GM12878 (cell line): ENCODE results near the gene MAP2K7. TPM values are rescaled to one million over a fixed set of nuclear protein-coding genes. Genes with fewer than 3 reads are reported as not detected.
A peak's percentile ranks its signal among the peaks of the same experiment; 100 is the strongest.

Experiments
- BACH1 ChIP-seq: fragments of 450-650 bp; IDR thresholded peaks from 2 replicates; pipeline ENCODE4 v1.6.1; 2017; ENCODE audit warnings: mild to moderate bottlenecking, borderline replicate concordance
- CEBPB ChIP-seq, 2 experiments: fragments of 150-350 bp in 1 of 2; IDR thresholded peaks; 2 replicates each; pipeline ENCODE4 v1.6.1; 2012 to 2014; ENCODE audit warnings: low read depth in 2 of 2, low read length in 2 of 2, borderline replicate concordance in 1 of 2, inconsistent platforms in 1 of 2
- CHD1 ChIP-seq: IDR thresholded peaks from 2 replicates; pipeline ENCODE4 v1.6.1; 2012; ENCODE audit warnings: low read depth, low read length, improper control_type of control experiment
- CREB1 ChIP-seq: IDR thresholded peaks from 2 replicates; pipeline ENCODE4 v1.6.1; 2012; ENCODE audit warnings: low read depth, mild to moderate bottlenecking, inconsistent platforms
- CREM ChIP-seq: IDR thresholded peaks from 2 replicates; pipeline ENCODE4 v1.6.1; 2014; ENCODE audit warnings: antibody characterized with exemption, low read depth
- E4F1 ChIP-seq: fragments of 450-650 bp; IDR thresholded peaks from 2 replicates; pipeline ENCODE4 v1.6.1; 2018; ENCODE audit warnings: borderline replicate concordance, mild to moderate bottlenecking; ENCODE audit not compliant: partially characterized antibody
- EED ChIP-seq: sonication (generic); IDR thresholded peaks from 2 replicates; pipeline ENCODE4 v1.6.1; 2016; ENCODE audit warnings: antibody characterized with exemption, low read depth
- EGR1 ChIP-seq, 2 experiments: IDR thresholded peaks; 1 replicate in 1 of 2; 2 replicates in 1 of 2; pipeline ENCODE4 v1.6.1; 2011 to 2012; ENCODE audit warnings: low read depth in 2 of 2, low read length in 2 of 2, borderline replicate concordance in 1 of 2, mild to moderate bottlenecking in 1 of 2, moderate library complexity in 1 of 2
- ETV6 ChIP-seq, 2 experiments: fragments of 450-650 bp in 1 of 2; IDR thresholded peaks in 1 of 2; conservative IDR thresholded peaks in 1 of 2; 2 replicates each; pipeline ENCODE4 v1.6.1; 2014; ENCODE audit warnings: antibody characterized with exemption in 1 of 2, borderline replicate concordance in 1 of 2, low read depth in 1 of 2, mild to moderate bottlenecking in 1 of 2, moderate library complexity in 1 of 2
- HCFC1 ChIP-seq: fragments of 150-350 bp; IDR thresholded peaks from 2 replicates; pipeline ENCODE4 v1.6.1; 2014; ENCODE audit warnings: low read length
- IRF5 ChIP-seq: fragments of 450-650 bp; IDR thresholded peaks from 2 replicates; pipeline ENCODE4 v1.6.1; 2017; ENCODE audit warnings: borderline replicate concordance
- JUNB ChIP-seq: IDR thresholded peaks from 2 replicates; pipeline ENCODE4 v1.6.1; 2016; ENCODE audit warnings: antibody characterized with exemption, mild to moderate bottlenecking
- KLF5 ChIP-seq: fragments of 450-650 bp; IDR thresholded peaks from 2 replicates; pipeline ENCODE4 v1.6.1; 2014; ENCODE audit warnings: mild to moderate bottlenecking; ENCODE audit not compliant: partially characterized antibody
- MEF2A ChIP-seq: IDR thresholded peaks from 2 replicates; pipeline ENCODE4 v1.6.1; 2011; ENCODE audit warnings: low read depth, mild to moderate bottlenecking, low read length, moderate library complexity; ENCODE audit not compliant: insufficient read depth
- MEF2B ChIP-seq: fragments of 450-650 bp; IDR thresholded peaks from 2 replicates; pipeline ENCODE4 v1.6.1; 2018; ENCODE audit warnings: mild to moderate bottlenecking, moderate library complexity; ENCODE audit not compliant: partially characterized antibody, poor library complexity, severe bottlenecking
- NBN ChIP-seq: fragments of 450-650 bp; IDR thresholded peaks from 2 replicates; pipeline ENCODE4 v1.6.1; 2016
- NR2F1 ChIP-seq: fragments of 450-650 bp; conservative IDR thresholded peaks from 2 replicates; pipeline ENCODE4 v1.6.1; 2017; ENCODE audit warnings: mild to moderate bottlenecking
- SMARCA5 ChIP-seq: fragments of 450-650 bp; IDR thresholded peaks from 2 replicates; pipeline ENCODE4 v1.6.1; 2017; ENCODE audit warnings: mild to moderate bottlenecking
- SP1 ChIP-seq: IDR thresholded peaks from one replicate; pipeline ENCODE4 v1.6.1; 2011; ENCODE audit warnings: low read depth, low read length
- SREBF2 ChIP-seq: IDR thresholded peaks from 2 replicates; pipeline ENCODE4 v1.6.1; 2012; ENCODE audit warnings: mild to moderate bottlenecking, low read length
- SRF ChIP-seq, 2 experiments: IDR thresholded peaks; 2 replicates each; pipeline ENCODE4 v1.6.1; 2011; ENCODE audit warnings: low read depth in 2 of 2, low read length in 2 of 2, mild to moderate bottlenecking in 1 of 2, moderate library complexity in 1 of 2
- SUPT20H ChIP-seq: IDR thresholded peaks from 2 replicates; pipeline ENCODE4 v1.6.1; 2011; ENCODE audit warnings: low read depth, mild to moderate bottlenecking, low read length, moderate library complexity, borderline replicate concordance; ENCODE audit not compliant: control insufficient read depth
- TBL1XR1 ChIP-seq: IDR thresholded peaks from 2 replicates; pipeline ENCODE4 v1.6.1; 2012; ENCODE audit warnings: low read depth, low read length, improper control_type of control experiment
- TCF12 ChIP-seq: IDR thresholded peaks from 2 replicates; pipeline ENCODE4 v1.6.1; 2011; ENCODE audit warnings: low read depth, mild to moderate bottlenecking, low read length
- ZNF207 ChIP-seq: fragments of 450-650 bp; IDR thresholded peaks from 2 replicates; pipeline ENCODE4 v1.6.1; 2014; ENCODE audit warnings: antibody characterized with exemption, mild to moderate bottlenecking, borderline replicate concordance
- polyA plus RNA-seq, 11 experiments: library from polyadenylated mRNA; depleted of rRNA in 4 of 11; unstranded in 6 of 11; stranded (reverse) in 5 of 11; fragments of >200 nt; fragmentation: Nextera tagmentation in 4 of 11; fragmentation: Illumina TruSeq in 1 of 11; extraction: Ambion mirVana in 4 of 11; extraction: Trizol in 1 of 11; gene quantifications; 1 replicate in 1 of 11; 2 replicates in 10 of 11; pipeline versions ENCODE4 v1.2.1 to v1.2.3, GENCODE V29; 2011 to 2016; ENCODE audit warnings: inconsistent platforms in 2 of 11, missing spikeins in 2 of 11, low read depth in 1 of 11
- total RNA-seq, 4 experiments: library from RNA; depleted of rRNA in 3 of 4; stranded (reverse); fragments of >200 nt in 3 of 4; fragmentation: Illumina TruSeq in 1 of 4; extraction: Trizol in 1 of 4; gene quantifications; 2 replicates each; pipeline versions ENCODE4 v1.2.1 to v1.2.3, GENCODE V29; 2013 to 2021
- TF ChIP-seq, protein P1 (sequence below): IDR thresholded peaks from 2 replicates; pipeline ENCODE4 v1.6.1; 2011; ENCODE audit warnings: borderline replicate concordance, low read depth, mild to moderate bottlenecking, moderate library complexity, mixed read lengths, low read length; ENCODE audit not compliant: insufficient read depth; ENCODE audit errors: extremely low read length

MAP2K7 gene
- total and polyA plus RNA-seq, 10 of the 15 experiments (the other 5 are each of a cell fraction or from before 2014, with no cell fraction given): 0.34 to 32.2 (median 6.7) TPM

DNA sequence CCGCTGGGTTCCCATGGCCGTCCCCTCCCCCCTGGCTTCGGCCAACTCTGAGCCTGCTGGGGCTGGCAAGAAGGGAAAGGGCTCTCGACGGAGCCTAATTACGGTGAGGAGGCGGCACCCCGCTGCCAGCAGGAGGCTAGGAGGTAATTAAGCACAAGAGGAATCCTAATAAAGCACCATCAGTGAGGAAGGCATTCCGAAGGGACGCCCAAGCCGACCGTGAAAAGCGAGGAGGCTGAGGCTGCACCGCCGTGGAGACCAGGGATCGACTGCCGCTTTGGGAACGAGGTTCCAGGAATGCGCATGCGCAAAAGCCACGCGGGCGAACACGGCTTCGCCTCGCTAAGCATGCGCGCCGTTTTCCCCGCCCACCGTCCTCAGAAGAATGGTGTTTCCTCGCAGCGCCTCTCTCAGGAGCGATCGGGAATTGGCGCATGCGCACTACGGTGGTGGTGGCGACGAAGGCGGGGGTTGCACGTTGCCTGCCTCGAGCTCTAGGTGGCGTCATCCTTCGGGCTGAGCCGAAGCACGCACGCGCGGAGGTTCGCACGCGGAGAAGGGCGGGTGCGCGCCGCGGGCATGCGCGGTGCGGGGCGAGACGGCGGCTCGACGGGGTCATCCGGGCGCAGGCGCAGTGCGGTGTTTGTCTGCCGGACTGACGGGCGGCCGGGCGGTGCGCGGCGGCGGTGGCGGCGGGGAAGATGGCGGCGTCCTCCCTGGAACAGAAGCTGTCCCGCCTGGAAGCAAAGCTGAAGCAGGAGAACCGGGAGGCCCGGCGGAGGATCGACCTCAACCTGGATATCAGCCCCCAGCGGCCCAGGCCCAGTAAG lies at the start of gene MAP2K7 (continued):
- peak; percentile 68 for TF ChIP-seq EED
- TF ChIP-seq KLF5: no peak
- peak; percentile 66 for TF ChIP-seq HCFC1
- no peak for TF ChIP-seq MEF2A
- TF ChIP-seq, protein P1, sequence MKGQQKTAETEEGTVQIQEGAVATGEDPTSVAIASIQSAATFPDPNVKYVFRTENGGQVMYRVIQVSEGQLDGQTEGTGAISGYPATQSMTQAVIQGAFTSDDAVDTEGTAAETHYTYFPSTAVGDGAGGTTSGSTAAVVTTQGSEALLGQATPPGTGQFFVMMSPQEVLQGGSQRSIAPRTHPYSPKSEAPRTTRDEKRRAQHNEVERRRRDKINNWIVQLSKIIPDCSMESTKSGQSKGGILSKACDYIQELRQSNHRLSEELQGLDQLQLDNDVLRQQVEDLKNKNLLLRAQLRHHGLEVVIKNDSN: peak; percentile 20
- TF ChIP-seq CREM: no peak
- no peak; the same call in 1 of the 2 replicates for TF ChIP-seq SMARCA5
- TF ChIP-seq EGR1 (IDR thresholded peaks at IDR 0.05; ENCODE audit: borderline replicate concordance in 1 of 2, low read depth in 2 of 2, low read length in 2 of 2): no peak
- 0 out of 2 replicates have a peak, but pooled peaks have one; percentile 31 for TF ChIP-seq CHD1
- TF ChIP-seq BACH1: no peak; the same call in 1 of the 2 replicates
- TF ChIP-seq NBN: peak; percentile 61; the same call in 1 of the 2 replicates
- TF ChIP-seq SREBF2: no peak
- TF ChIP-seq SP1: peak; percentile 61
- TF ChIP-seq CEBPB (IDR thresholded peaks at IDR 0.05; ENCODE audit: borderline replicate concordance in 1 of 2, low read depth in 2 of 2, low read length in 2 of 2): no peak
- no peak for TF ChIP-seq IRF5
- no peak for TF ChIP-seq SUPT20H
- TF ChIP-seq ZNF207: no peak; the same call in none of the 2 replicates
- no peak for TF ChIP-seq ETV6 (conservative IDR thresholded peaks at IDR 0.05 in 1 of 2, IDR thresholded peaks at IDR 0.05 in 1 of 2; ENCODE audit: borderline replicate concordance in 1 of 2, low read depth in 1 of 2)
- TF ChIP-seq JUNB: no peak
- TF ChIP-seq CREB1: 0 out of 2 replicates have a peak, but pooled peaks have one; percentile 60
- no peak for TF ChIP-seq SRF (IDR thresholded peaks at IDR 0.05; ENCODE audit: low read depth in 2 of 2, low read length in 2 of 2)
- TF ChIP-seq NR2F1: no peak
- TF ChIP-seq TBL1XR1: peak; percentile 27; the same call in 1 of the 2 replicates
- peak; percentile 89 for TF ChIP-seq MEF2B
- no peak for TF ChIP-seq TCF12
- no peak for TF ChIP-seq E4F1
